Measurements from ENCODE around the gene CPNE9.

The CPNE9 gene, protein sequence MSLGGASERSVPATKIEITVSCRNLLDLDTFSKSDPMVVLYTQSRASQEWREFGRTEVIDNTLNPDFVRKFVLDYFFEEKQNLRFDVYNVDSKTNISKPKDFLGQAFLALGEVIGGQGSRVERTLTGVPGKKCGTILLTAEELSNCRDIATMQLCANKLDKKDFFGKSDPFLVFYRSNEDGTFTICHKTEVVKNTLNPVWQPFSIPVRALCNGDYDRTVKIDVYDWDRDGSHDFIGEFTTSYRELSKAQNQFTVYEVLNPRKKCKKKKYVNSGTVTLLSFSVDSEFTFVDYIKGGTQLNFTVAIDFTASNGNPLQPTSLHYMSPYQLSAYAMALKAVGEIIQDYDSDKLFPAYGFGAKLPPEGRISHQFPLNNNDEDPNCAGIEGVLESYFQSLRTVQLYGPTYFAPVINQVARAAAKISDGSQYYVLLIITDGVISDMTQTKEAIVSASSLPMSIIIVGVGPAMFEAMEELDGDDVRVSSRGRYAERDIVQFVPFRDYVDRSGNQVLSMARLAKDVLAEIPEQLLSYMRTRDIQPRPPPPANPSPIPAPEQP
- long read RNA-seq, partial matches to known transcripts: 0 of 3 reads
- long read RNA-seq, other reads (novel, unspliced or antisense): 3 of 3 reads

DNA sequence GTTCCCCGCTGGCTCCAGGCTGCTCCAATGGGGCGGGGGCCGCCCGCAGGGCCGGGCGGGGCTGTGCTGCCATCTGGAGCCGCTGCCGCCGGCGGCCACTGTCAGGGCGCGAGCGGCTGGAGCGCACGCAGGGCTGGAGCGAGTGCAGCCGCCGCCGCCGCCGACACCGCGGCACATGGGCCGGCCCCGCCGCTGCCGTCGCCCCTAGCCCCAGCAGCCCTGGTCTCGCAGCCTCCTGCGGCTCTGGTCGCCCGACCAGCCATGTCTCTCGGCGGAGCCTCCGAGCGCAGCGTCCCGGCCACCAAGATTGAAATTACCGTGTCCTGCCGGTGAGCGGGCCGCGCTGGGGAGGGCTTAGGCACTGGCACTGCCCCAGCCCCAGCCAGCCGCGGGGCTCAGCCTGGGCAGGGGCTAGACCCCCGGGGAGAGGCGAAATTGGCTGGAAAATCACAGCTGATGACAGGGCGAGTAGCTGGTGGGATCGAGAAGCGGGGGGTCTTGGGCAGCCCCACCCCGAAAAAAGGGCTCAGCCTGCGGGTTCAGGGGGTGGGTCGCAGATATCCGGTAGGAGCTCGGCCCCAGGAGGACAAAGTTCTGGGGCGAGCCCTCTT is at the start of gene CPNE9:
TSS of gene CPNE9 (plus strand) at position 98 of the 611 bp plus-strand sequence. CDS start at position 262, 164 bp downstream.
- no peak for DNase-seq (ENCODE audit: low read depth in 1 of 2, low spot score in 1 of 2)
- Histone ChIP-seq H3K27me3 (ENCODE audit: insufficient read depth, poor library complexity, severe bottlenecking) (peaks cover 15% of the 10 kb centered on the region), H3K4me3 (replicated peaks; ENCODE audit: insufficient read depth, low read length) (no peak within 1 kb of the TSS), H3K27ac (replicated peaks) (no peak within 1 kb of the TSS)
- TF ChIP-seq GABPA (IDR thresholded peaks at IDR 0.05; ENCODE audit: low read depth) (no peak), REST (IDR thresholded peaks at IDR 0.05; ENCODE audit: insufficient replicate concordance, low read depth) (no peak), POLR2AphosphoS5 (IDR thresholded peaks at IDR 0.05; ENCODE audit: low read depth) (no peak), SPI1 (IDR thresholded peaks at IDR 0.05; ENCODE audit: borderline replicate concordance, low read depth) (no peak), CTCF (IDR thresholded peaks at IDR 0.05; ENCODE audit: insufficient read depth, low read length) (no peak)

- Histone ChIP-seq H3K27me3 (ENCODE audit: insufficient read depth, poor library complexity, severe bottlenecking) (no peaks in the 10 kb centered on the region), H3K4me3 (replicated peaks; ENCODE audit: insufficient read depth, low read length) (no peak overlapping the region), H3K27ac (replicated peaks) (no peak overlapping the region)
- no peak for TF ChIP-seq REST (IDR thresholded peaks at IDR 0.05; ENCODE audit: insufficient replicate concordance, low read depth)
- no peak for TF ChIP-seq POLR2AphosphoS5 (IDR thresholded peaks at IDR 0.05; ENCODE audit: low read depth)
- no peak for TF ChIP-seq CTCF (IDR thresholded peaks at IDR 0.05; ENCODE audit: insufficient read depth, low read length)
- TF ChIP-seq GABPA (IDR thresholded peaks at IDR 0.05; ENCODE audit: low read depth): no peak
- no peak for TF ChIP-seq SPI1 (IDR thresholded peaks at IDR 0.05; ENCODE audit: borderline replicate concordance, low read depth)
- no peak for DNase-seq (ENCODE audit: low read depth in 1 of 2, low spot score in 1 of 2)
Observed at GRCh38 chr3:9659849-9660248, 43.8 kb upstream of the CPNE9 start.

- Histone ChIP-seq H3K4me3 (replicated peaks; ENCODE audit: insufficient read depth, low read length) (no peak overlapping the region), H3K27ac (replicated peaks) (no peak overlapping the region), H3K27me3 (ENCODE audit: insufficient read depth, poor library complexity, severe bottlenecking) (no peaks in the 10 kb centered on the region)
- DNase-seq (ENCODE audit: low read depth in 1 of 2, low spot score in 1 of 2): no peak
- TF ChIP-seq POLR2AphosphoS5 (IDR thresholded peaks at IDR 0.05; ENCODE audit: low read depth): no peak
- TF ChIP-seq GABPA (IDR thresholded peaks at IDR 0.05; ENCODE audit: low read depth): no peak
- no peak for TF ChIP-seq REST (IDR thresholded peaks at IDR 0.05; ENCODE audit: insufficient replicate concordance, low read depth)
- TF ChIP-seq CTCF (IDR thresholded peaks at IDR 0.05; ENCODE audit: insufficient read depth, low read length): no peak
- no peak for TF ChIP-seq SPI1 (IDR thresholded peaks at IDR 0.05; ENCODE audit: borderline replicate concordance, low read depth)
Observed at GRCh38 chr3:9660972-9661371, 42.7 kb upstream of the CPNE9 start.
